DOHH2 (cell line): ENCODE results near the gene CCR7.

ENCODE experiments used
- H3F3A ChIP-seq: fragments of 200-600 bp; sonication (generic), shearing (Covaris generic); 2 replicates; pipeline ENCODE4 v1.6.0; 2016; ENCODE audit warnings: antibody characterized with exemption, mild to moderate bottlenecking; ENCODE audit not compliant: control insufficient read depth, insufficient read depth
- H3K27ac ChIP-seq: fragments of 200-600 bp; sonication (generic); 2 replicates; pipeline ENCODE4 v1.5.1; 2014; ENCODE audit warnings: low read depth, mild to moderate bottlenecking, low read length, moderate library complexity
- H3K27me3 ChIP-seq: fragments of 200-600 bp; sonication (generic); 2 replicates; pipeline ENCODE4 v1.6.1; 2014; ENCODE audit warnings: mild to moderate bottlenecking, low read length, mixed read lengths; ENCODE audit not compliant: control insufficient read depth
- H3K36me3 ChIP-seq: fragments of 200-600 bp; sonication (generic); 2 replicates; pipeline ENCODE4 v1.6.1; 2014; ENCODE audit warnings: mild to moderate bottlenecking, low read length, moderate library complexity, mixed read lengths; ENCODE audit not compliant: control insufficient read depth
- H3K4me1 ChIP-seq: fragments of 200-600 bp; sonication (generic); 2 replicates; pipeline ENCODE4 v1.6.1; 2014; ENCODE audit warnings: mild to moderate bottlenecking, low read length, mixed read lengths; ENCODE audit not compliant: control insufficient read depth
- H3K4me2 ChIP-seq: fragments of 200-600 bp; sonication (generic); 2 replicates; pipeline ENCODE4 v1.6.0; 2014; ENCODE audit warnings: mild to moderate bottlenecking, low read length, moderate library complexity
- H3K4me3 ChIP-seq: fragments of 200-600 bp; sonication (generic); 2 replicates; pipeline ENCODE4 v1.5.1; 2014; ENCODE audit warnings: mild to moderate bottlenecking, low read length, mixed read lengths
- H3K79me2 ChIP-seq: fragments of 200-600 bp; sonication (generic); 2 replicates; pipeline ENCODE4 v1.6.1; 2014; ENCODE audit warnings: mild to moderate bottlenecking, low read length, mixed read lengths; ENCODE audit not compliant: control insufficient read depth
- H3K9me2 ChIP-seq: fragments of 200-600 bp; sonication (generic); replicated peaks from 2 replicates; pipeline ENCODE4 v1.6.1; 2014; ENCODE audit warnings: mild to moderate bottlenecking, low read length, mixed read lengths; ENCODE audit not compliant: control insufficient read depth
- H3K9me3 ChIP-seq: fragments of 200-600 bp; sonication (generic); 2 replicates; pipeline ENCODE4 v1.6.1; 2014; ENCODE audit warnings: antibody characterized with exemption, low read length, mixed read lengths; ENCODE audit not compliant: control insufficient read depth, insufficient read depth
- H4K20me1 ChIP-seq: fragments of 200-600 bp; sonication (generic); 2 replicates; pipeline ENCODE4 v1.6.0; 2014; ENCODE audit warnings: low read depth, mild to moderate bottlenecking, antibody characterized with exemption, low read length, moderate library complexity; ENCODE audit not compliant: control insufficient read depth, insufficient read depth
- EZH2phosphoT487 ChIP-seq: fragments of 200-600 bp; sonication (generic); IDR thresholded peaks from 2 replicates; pipeline ENCODE4 v1.6.1; 2017; ENCODE audit warnings: borderline replicate concordance, mild to moderate bottlenecking, antibody characterized with exemption, low read length, moderate library complexity, mixed read lengths
- TF ChIP-seq, protein P1 (sequence below): fragments of 200-600 bp; sonication (generic); IDR thresholded peaks from one replicate; pipeline ENCODE4 v1.5.1; 2014; ENCODE audit warnings: antibody characterized with exemption, mild to moderate bottlenecking, low read depth, low read length; ENCODE audit not compliant: poor library complexity, severe bottlenecking

Gene CCR7

DNA sequence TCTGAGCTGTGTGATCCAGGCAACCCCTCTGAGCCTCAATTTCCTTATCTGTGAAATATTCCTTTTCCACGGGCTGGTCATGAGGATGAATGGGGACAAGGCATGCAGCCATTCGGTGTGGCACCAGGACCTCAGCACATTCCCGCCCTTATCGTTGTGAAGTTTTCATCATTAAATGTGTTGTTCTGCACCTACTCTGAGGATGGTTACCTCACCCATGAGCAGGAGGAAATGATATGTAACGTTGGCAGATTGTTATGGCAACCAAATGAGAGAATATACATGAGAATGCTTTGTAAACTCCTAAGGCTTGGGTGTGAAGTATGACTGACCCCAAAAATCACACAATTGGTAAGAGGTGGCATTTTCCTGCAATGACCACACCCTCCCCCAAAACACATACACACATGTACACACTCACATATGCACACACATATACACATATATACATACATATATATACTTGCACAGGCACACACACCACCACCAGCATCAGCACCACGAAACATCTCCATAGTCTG is 42.8 kb upstream of the CCR7 start:
- H3K36me3 ChIP-seq: no peaks in the 10 kb centered on the region
- H3K4me1 ChIP-seq: no peaks in the 10 kb centered on the region
- TF ChIP-seq, protein P1, sequence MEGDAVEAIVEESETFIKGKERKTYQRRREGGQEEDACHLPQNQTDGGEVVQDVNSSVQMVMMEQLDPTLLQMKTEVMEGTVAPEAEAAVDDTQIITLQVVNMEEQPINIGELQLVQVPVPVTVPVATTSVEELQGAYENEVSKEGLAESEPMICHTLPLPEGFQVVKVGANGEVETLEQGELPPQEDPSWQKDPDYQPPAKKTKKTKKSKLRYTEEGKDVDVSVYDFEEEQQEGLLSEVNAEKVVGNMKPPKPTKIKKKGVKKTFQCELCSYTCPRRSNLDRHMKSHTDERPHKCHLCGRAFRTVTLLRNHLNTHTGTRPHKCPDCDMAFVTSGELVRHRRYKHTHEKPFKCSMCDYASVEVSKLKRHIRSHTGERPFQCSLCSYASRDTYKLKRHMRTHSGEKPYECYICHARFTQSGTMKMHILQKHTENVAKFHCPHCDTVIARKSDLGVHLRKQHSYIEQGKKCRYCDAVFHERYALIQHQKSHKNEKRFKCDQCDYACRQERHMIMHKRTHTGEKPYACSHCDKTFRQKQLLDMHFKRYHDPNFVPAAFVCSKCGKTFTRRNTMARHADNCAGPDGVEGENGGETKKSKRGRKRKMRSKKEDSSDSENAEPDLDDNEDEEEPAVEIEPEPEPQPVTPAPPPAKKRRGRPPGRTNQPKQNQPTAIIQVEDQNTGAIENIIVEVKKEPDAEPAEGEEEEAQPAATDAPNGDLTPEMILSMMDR: no peak
- TF ChIP-seq EZH2phosphoT487: no peak
- H3K27me3 ChIP-seq: peaks cover 11% of the 10 kb centered on the region
- H3K4me2 ChIP-seq: no peak overlapping the region
- no peaks in the 10 kb centered on the region for H3K9me3 ChIP-seq
- no peak overlapping the region for H3K4me3 ChIP-seq
- H3K27ac ChIP-seq: no peak overlapping the region
- no peaks in the 10 kb centered on the region for H4K20me1 ChIP-seq
- H3K79me2 ChIP-seq: no peaks in the 10 kb centered on the region
- H3K9me2 ChIP-seq: no peaks in the 10 kb centered on the region
- H3F3A ChIP-seq: no peaks in the 10 kb centered on the region

DNA sequence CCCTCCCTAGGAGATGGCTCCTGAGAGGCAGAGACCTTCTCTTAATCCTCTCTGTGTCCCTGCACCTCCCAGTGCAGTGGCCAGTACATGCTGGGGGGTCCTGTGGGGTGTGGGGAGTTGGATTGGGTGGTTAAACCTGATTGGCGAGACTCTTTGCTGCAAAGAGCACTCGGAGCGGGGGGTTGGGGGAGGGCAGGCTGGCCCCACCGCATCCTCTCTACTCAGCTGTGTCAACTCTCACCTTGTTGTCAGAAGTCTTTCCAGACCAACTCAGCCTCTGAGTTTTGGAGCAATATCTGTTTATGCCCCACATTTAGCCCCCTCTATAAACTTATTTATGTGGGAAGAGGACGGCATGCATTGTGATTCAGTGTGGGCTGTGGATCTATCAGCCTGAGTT is 42.4 kb upstream of the CCR7 start:
- H3K9me2 ChIP-seq: no peaks in the 10 kb centered on the region
- no peaks in the 10 kb centered on the region for H3K36me3 ChIP-seq
- no peak overlapping the region for H3K27ac ChIP-seq
- H3K27me3 ChIP-seq: peaks cover 11% of the 10 kb centered on the region
- H3F3A ChIP-seq: no peaks in the 10 kb centered on the region
- H3K79me2 ChIP-seq: no peaks in the 10 kb centered on the region
- H3K4me2 ChIP-seq: no peak overlapping the region
- no peak overlapping the region for H3K4me3 ChIP-seq
- H3K4me1 ChIP-seq: no peaks in the 10 kb centered on the region
- no peaks in the 10 kb centered on the region for H4K20me1 ChIP-seq
- no peaks in the 10 kb centered on the region for H3K9me3 ChIP-seq
- TF ChIP-seq, protein P1: no peak
- TF ChIP-seq EZH2phosphoT487: no peak

DNA sequence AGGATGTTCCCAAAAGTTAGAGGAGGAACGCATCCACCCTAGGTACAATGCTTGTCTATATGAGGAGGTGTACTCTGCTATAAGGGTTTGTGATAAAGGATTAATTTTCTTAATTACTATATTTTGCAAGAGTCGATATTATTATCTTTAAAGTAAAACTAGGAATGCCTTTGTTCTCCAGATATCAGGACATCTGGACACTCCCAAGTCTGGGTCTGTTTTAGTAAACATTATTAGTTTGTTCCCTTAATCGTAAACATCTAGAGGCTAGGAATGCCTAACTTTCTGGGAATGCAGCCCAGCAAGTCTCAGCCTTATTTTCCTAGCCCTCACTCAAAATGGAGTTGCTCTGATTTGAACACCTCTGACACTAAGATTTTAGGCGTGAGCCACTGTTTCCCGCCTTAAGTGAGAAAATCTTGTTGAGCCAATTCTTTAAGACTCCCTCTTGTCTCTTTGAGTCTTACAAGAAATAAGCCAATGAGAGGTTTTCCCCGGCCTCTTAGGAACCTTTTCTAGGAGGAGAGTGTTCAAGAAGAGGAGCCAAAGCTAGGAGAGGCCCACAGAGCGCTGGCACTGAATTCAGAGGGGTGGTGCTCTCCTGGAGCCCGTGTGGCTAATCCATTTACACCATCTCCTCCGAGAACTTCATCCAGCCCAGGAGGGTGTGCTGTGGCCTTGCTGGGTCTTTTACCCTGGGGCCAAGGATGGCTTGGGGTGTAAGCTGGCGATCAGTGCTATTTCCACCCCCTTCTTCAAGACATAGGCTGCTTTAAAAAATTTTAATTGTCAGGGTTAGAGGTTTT is 41.5 kb upstream of the CCR7 start:
- Histone ChIP-seq H3K4me3 (no peak overlapping the region), H3K27ac (no peak overlapping the region), H3K36me3 (no peaks in the 10 kb centered on the region), H3K79me2 (no peaks in the 10 kb centered on the region), H3K9me3 (no peaks in the 10 kb centered on the region), H3K27me3 (peaks cover 9% of the 10 kb centered on the region), H3K4me1 (no peaks in the 10 kb centered on the region), H4K20me1 (no peaks in the 10 kb centered on the region), H3K9me2 (no peaks in the 10 kb centered on the region), H3F3A (no peaks in the 10 kb centered on the region), H3K4me2 (no peak overlapping the region)
- TF ChIP-seq EZH2phosphoT487: no peak
- TF ChIP-seq, protein P1: no peak
